ENCODE measurements around the gene MBD3L4. TPM values are rescaled to one million over a fixed set of nuclear protein-coding genes. Genes with fewer than 3 reads are reported as not detected.

MBD3L4 gene
- total RNA-seq, 4 donors from 2014 or later = not detected

DNA sequence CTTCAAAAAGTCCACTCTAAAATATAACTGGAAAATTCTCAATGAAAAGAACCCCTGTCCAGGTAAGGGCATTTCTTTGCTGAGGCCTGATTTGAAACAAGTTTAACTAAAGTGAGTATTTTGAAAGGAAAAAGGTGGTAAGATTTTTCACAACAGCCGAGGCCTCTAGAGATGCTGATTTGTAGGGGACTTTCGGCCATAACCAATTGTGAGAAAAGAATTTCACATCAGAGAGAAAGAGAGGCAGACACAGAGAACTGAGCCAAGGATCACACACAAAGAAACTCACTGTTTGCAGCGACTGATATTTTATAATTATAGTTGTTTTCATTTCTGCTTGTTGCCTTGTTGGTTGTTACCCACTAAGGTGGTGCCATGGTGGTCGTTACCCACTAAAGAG, 43.2 kb downstream of the MBD3L4 start:
- Histone ChIP-seq H3K4me3 (no peak overlapping the region), H3K9me3 (no peaks in the 10 kb centered on the region), H3K27ac (no peak overlapping the region), H3K27me3 (no peaks in the 10 kb centered on the region), H3K4me1 (no peaks in the 10 kb centered on the region), H3K36me3 (no peaks in the 10 kb centered on the region)
- no peak for TF ChIP-seq EP300 (IDR thresholded peaks at IDR 0.05)
- no peak for TF ChIP-seq POLR2A (IDR thresholded peaks at IDR 0.05)
- no peak for TF ChIP-seq CTCF (IDR thresholded peaks at IDR 0.05)
- 58 to 80% methylated on average over 4 of the region's 4 CpGs for WGBS, 2 donors (ENCODE audit: low coverage in 1 of 2)
- ATAC-seq = no peak

DNA sequence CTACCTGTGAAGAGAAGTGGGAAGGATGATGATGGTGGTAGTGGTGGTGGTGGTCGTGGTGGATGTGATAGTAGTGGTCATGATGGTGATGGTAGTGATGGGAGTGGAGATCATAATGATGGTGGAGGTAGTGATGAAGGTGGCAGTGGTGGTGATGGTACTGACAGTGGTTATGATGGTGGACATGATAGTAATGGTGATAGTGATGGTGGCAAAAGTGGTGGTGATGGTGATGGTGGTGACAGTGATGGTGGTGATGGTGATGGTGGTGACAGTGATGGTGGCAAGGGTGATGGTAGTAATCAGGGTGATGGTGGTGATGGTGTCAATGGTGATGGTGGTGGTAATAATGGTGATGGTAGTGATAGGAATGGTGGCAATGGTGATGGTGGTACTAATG, 44.9 kb downstream of the MBD3L4 start:
- WGBS, 2 donors (ENCODE audit: low coverage in 1 of 2) = 62% methylated on average over 1 of the region's 1 CpG; no CpG with 5 or more reads in 1 of the 2 donors
- no peaks in the 10 kb centered on the region for H3K9me3 ChIP-seq
- ATAC-seq = no peak
- H3K27ac ChIP-seq = no peak overlapping the region
- TF ChIP-seq CTCF (IDR thresholded peaks at IDR 0.05) = no peak
- TF ChIP-seq POLR2A (IDR thresholded peaks at IDR 0.05) = no peak
- H3K4me3 ChIP-seq = no peak overlapping the region
- no peaks in the 10 kb centered on the region for H3K4me1 ChIP-seq
- H3K36me3 ChIP-seq = no peaks in the 10 kb centered on the region
- H3K27me3 ChIP-seq = no peaks in the 10 kb centered on the region

GRCh38 chr19:6988257-6988656, 51.7 kb downstream of the MBD3L4 start:
- H3K27ac ChIP-seq = no peak overlapping the region
- no peaks in the 10 kb centered on the region for H3K4me1 ChIP-seq
- H3K4me3 ChIP-seq = no peak overlapping the region
- no peaks in the 10 kb centered on the region for H3K36me3 ChIP-seq
- ATAC-seq = no peak
- TF ChIP-seq CTCF (IDR thresholded peaks at IDR 0.05) (no peak), POLR2AphosphoS5 (IDR thresholded peaks at IDR 0.05) (no peak), EP300 (IDR thresholded peaks at IDR 0.05) (no peak), POLR2A (IDR thresholded peaks at IDR 0.05) (no peak)
- H3K9me3 ChIP-seq = peaks cover 0 to 27% (median 0%) of the 10 kb centered on the region in 3 donors
- H3K27me3 ChIP-seq = peaks cover 15% of the 10 kb centered on the region
- 0% methylated on average over 1 of the region's 3 CpGs; no CpG with 5 or more reads in 1 of the 2 donors for WGBS, 2 donors (ENCODE audit: low coverage in 1 of 2)

DNA sequence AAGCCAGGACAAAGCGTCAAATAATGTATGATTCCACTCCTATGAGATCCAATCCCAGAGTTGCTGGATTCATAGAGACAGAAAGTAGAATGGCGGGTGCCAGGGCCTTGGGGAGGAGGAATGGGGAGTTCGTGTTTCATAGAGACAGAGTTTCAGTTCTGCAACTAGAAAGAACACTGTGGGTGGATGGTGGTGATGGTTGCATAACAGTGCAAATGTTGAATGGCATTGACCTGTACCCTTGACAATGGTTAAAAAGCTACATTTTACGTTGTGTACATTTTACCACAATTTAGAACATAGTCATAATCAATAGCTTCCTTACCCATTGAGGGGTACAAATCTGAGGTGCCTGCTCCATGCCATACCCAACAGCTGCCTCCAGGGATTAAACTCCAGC, 52.1 kb downstream of the MBD3L4 start:
- H3K36me3 ChIP-seq = no peaks in the 10 kb centered on the region
- H3K9me3 ChIP-seq = peaks cover 0 to 31% (median 0%) of the 10 kb centered on the region in 3 donors
- H3K4me3 ChIP-seq = no peak overlapping the region
- no peak for TF ChIP-seq POLR2AphosphoS5 (IDR thresholded peaks at IDR 0.05)
- TF ChIP-seq POLR2A (IDR thresholded peaks at IDR 0.05) = no peak
- TF ChIP-seq EP300 (IDR thresholded peaks at IDR 0.05) = no peak
- TF ChIP-seq CTCF (IDR thresholded peaks at IDR 0.05) = no peak
- H3K27ac ChIP-seq = no peak overlapping the region
- no peak for ATAC-seq
- H3K27me3 ChIP-seq = peaks cover 15% of the 10 kb centered on the region
- WGBS, 2 donors (ENCODE audit: low coverage in 1 of 2) = 49 to 50% methylated on average over 2 to 4 of the region's 4 CpGs
- H3K4me1 ChIP-seq = no peaks in the 10 kb centered on the region

Other genes starting within 250 kb of the MBD3L4 start
- gene ADGRE1, start 152.6 kb downstream of the MBD3L4 start, total RNA-seq = under 1 TPM in 1 of 4 donors, not detected in 3; 0.13 TPM
- not detected for gene MBD3L2B, start 18.7 kb downstream of the MBD3L4 start, total RNA-seq
- gene MBD3L5, start 9.6 kb downstream of the MBD3L4 start, total RNA-seq = not detected
- not detected for gene MBD3L2, start 9.1 kb upstream of the MBD3L4 start, total RNA-seq
- gene MBD3L3, start 18.5 kb upstream of the MBD3L4 start, total RNA-seq = not detected
- gene ZNF557, start 29.5 kb upstream of the MBD3L4 start, total RNA-seq = 10 to 100 TPM in 1 of 4 donors, 1 to 10 TPM in 3; 7.9 to 12.0 (median 8.8) TPM